K562 (cell line): ENCODE measurements around the gene ZNF30. TPM values are rescaled to one million over a fixed set of nuclear protein-coding genes. Genes with fewer than 3 reads are reported as not detected.

Source experiments
- DPF2 ChIP-seq: fragments of 450-650 bp; IDR thresholded peaks from 2 replicates; pipeline ENCODE4 v1.6.1; 2016
- ETV6 ChIP-seq, 3 experiments: fragments of 150-350 bp in 1 of 3; sonication (generic) in 1 of 3; formaldehyde crosslinking in 1 of 3; IDR thresholded peaks; 2 replicates each; pipeline versions ENCODE4 v1.6.1 to v1.8.0; 2014 to 2022; ENCODE audit warnings: borderline replicate concordance in 2 of 3, low read depth in 2 of 3, antibody characterized with exemption in 1 of 3, low read length in 1 of 3, mild to moderate bottlenecking in 1 of 3, missing genetic modification reagents in 1 of 3
- FOXM1 ChIP-seq, 2 experiments: fragments of 450-650 bp in 1 of 2; sonication (generic) in 1 of 2; formaldehyde crosslinking in 1 of 2; IDR thresholded peaks; 2 replicates each; pipeline versions ENCODE4 v1.6.1 to v1.9.0; 2017 to 2022; ENCODE audit warnings: low read depth in 2 of 2, mild to moderate bottlenecking in 2 of 2, missing genetic modification reagents in 1 of 2, moderate library complexity in 1 of 2
- GABPA ChIP-seq: fragments of 200-800 bp; sonication (Bioruptor generic); conservative IDR thresholded peaks from 2 replicates; pipeline ENCODE4 v1.6.1; 2016; ENCODE audit warnings: low read depth, missing genetic modification characterization, missing compliant biosample characterization
- HES1 ChIP-seq: fragments of 450-650 bp; IDR thresholded peaks from 2 replicates; pipeline ENCODE4 v1.6.1; 2016; ENCODE audit warnings: low read depth, mild to moderate bottlenecking, moderate library complexity
- KLF13 ChIP-seq: fragments of 450-650 bp; IDR thresholded peaks from 2 replicates; pipeline ENCODE4 v1.6.1; 2016; ENCODE audit warnings: missing genetic modification characterization, low read depth, mild to moderate bottlenecking, missing compliant biosample characterization, moderate library complexity, borderline replicate concordance
- MAFG ChIP-seq: fragments of 450-650 bp; conservative IDR thresholded peaks from 2 replicates; pipeline ENCODE4 v1.6.1; 2016; ENCODE audit warnings: missing genetic modification characterization, missing compliant biosample characterization
- MAZ ChIP-seq, 2 experiments: fragments of 450-650 bp in 1 of 2; sonication (generic) in 1 of 2; formaldehyde crosslinking; IDR thresholded peaks in 1 of 2; conservative IDR thresholded peaks in 1 of 2; 2 replicates each; pipeline versions ENCODE4 v1.4.0 to v1.5.0; 2020; ENCODE audit warnings: mild to moderate bottlenecking in 1 of 2, missing genetic modification reagents in 1 of 2
- MEF2D ChIP-seq: conservative IDR thresholded peaks from 2 replicates; pipeline ENCODE4 v1.6.1; 2016; ENCODE audit warnings: low read depth, missing genetic modification characterization, missing compliant biosample characterization
- MYNN ChIP-seq, 2 experiments: sonication (generic); formaldehyde crosslinking in 1 of 2; IDR thresholded peaks; 2 replicates each; pipeline versions ENCODE4 v1.5.0 to v1.6.1; 2016 to 2020; ENCODE audit warnings: antibody characterized with exemption in 1 of 2, missing genetic modification reagents in 1 of 2
- NCOA1 ChIP-seq: fragments of 450-650 bp; IDR thresholded peaks from 2 replicates; pipeline ENCODE4 v1.6.1; 2016; ENCODE audit warnings: low read depth
- NR1H2 ChIP-seq: sonication (generic); formaldehyde crosslinking; IDR thresholded peaks from 2 replicates; pipeline ENCODE4 v1.4.0; 2020; ENCODE audit warnings: mild to moderate bottlenecking, missing genetic modification reagents
- POLR2AphosphoS5 ChIP-seq: IDR thresholded peaks from 2 replicates; pipeline ENCODE4 v1.6.1; 2011; ENCODE audit warnings: mild to moderate bottlenecking, low read depth, low read length, moderate library complexity; ENCODE audit not compliant: control insufficient read depth, insufficient read depth
- SMAD1 ChIP-seq: fragments of 150-350 bp; IDR thresholded peaks from 2 replicates; pipeline ENCODE4 v1.6.1; 2014; ENCODE audit warnings: low read length, low read depth; ENCODE audit not compliant: partially characterized antibody
- SOX6 ChIP-seq: fragments of 450-650 bp; IDR thresholded peaks from 2 replicates; pipeline ENCODE4 v1.6.1; 2014; ENCODE audit warnings: mild to moderate bottlenecking
- SPI1 ChIP-seq: IDR thresholded peaks from 2 replicates; pipeline ENCODE4 v1.6.1; 2011; ENCODE audit warnings: low read depth, low read length, control low read depth, borderline replicate concordance
- STAT5A ChIP-seq: IDR thresholded peaks from 2 replicates; pipeline ENCODE4 v1.6.1; 2012; ENCODE audit warnings: low read length, inconsistent platforms, borderline replicate concordance
- TCF7 ChIP-seq: sonication (generic); IDR thresholded peaks from 2 replicates; pipeline ENCODE4 v1.6.1; 2016; ENCODE audit warnings: antibody characterized with exemption, borderline replicate concordance
- TRIM28 ChIP-seq: fragments of 450-650 bp; IDR thresholded peaks from 2 replicates; pipeline ENCODE4 v1.6.1; 2017
- XRCC4 ChIP-seq: IDR thresholded peaks from one replicate; pipeline ENCODE4 v1.6.1; 2011; ENCODE audit not compliant: insufficient read depth, insufficient read length; ENCODE audit errors: extremely low read depth
- ZKSCAN1 ChIP-seq: fragments of 150-350 bp; IDR thresholded peaks from 2 replicates; pipeline ENCODE4 v1.6.1; 2016; ENCODE audit warnings: low read depth, low read length
- ZNF232 ChIP-seq: sonication (generic); formaldehyde crosslinking; IDR thresholded peaks from 2 replicates; pipeline ENCODE4 v1.8.0; 2022; ENCODE audit warnings: mild to moderate bottlenecking, missing genetic modification reagents
- ZNF764 ChIP-seq: fragments of 250-450 bp; sonication (Bioruptor Pico); IDR thresholded peaks from 2 replicates; pipeline ENCODE4 v1.4.0; 2020; ENCODE audit warnings: low read depth, mild to moderate bottlenecking, moderate library complexity
- polyA plus RNA-seq, 8 experiments: library from polyadenylated mRNA; depleted of rRNA in 4 of 8; stranded (reverse) in 5 of 8; unstranded in 3 of 8; fragments of >200 nt; fragmentation: Nextera tagmentation in 2 of 8; fragmentation: Illumina TruSeq in 1 of 8; extraction: Ambion mirVana in 2 of 8; extraction: Trizol in 1 of 8; gene quantifications; 2 replicates each; pipeline versions ENCODE4 v1.2.1 to v1.2.3, GENCODE V29; 2011 to 2014; ENCODE audit warnings: inconsistent platforms in 1 of 8, missing spikeins in 1 of 8
- total RNA-seq, 7 experiments: library from RNA; depleted of rRNA in 6 of 7; stranded (reverse); fragments of >200 nt in 6 of 7; fragmentation: Illumina TruSeq in 2 of 7; extraction: Trizol in 2 of 7; gene quantifications; 2 replicates each; pipeline versions ENCODE4 v1.2.1 to v1.2.3, GENCODE V29; 2011 to 2021; ENCODE audit warnings: low replicate concordance in 1 of 7
- TF ChIP-seq, protein P1 (sequence below): fragments of 450-650 bp; IDR thresholded peaks from 2 replicates; pipeline ENCODE4 v1.7.1; 2018; ENCODE audit warnings: mild to moderate bottlenecking, low read depth; ENCODE audit not compliant: partially characterized antibody

The ZNF30 gene
- total and polyA plus RNA-seq, 9 of the 15 experiments (the other 6 are each of a cell fraction or from before 2014, with no cell fraction given), result 7.3 to 13.4 (median 10.6) TPM

- TF ChIP-seq HES1 (peak; percentile 62; the same call in 1 of the 2 replicates), TRIM28 (peak; percentile 91), SMAD1 (peak; percentile 42), ZNF232 (0 out of 2 replicates have a peak, but pooled peaks have one; percentile 59), ZKSCAN1 (no peak), NR1H2 (CRISPR knock-in tag) (no peak), MYNN (IDR thresholded peaks at IDR 0.05) (peak; percentile 61; the same call in 1 of the 2 replicates), MYNN (CRISPR knock-in tag; IDR thresholded peaks at IDR 0.05) (no peak), XRCC4 (no peak), MAFG (tag) (no peak), SOX6 (peak; percentile 95), SPI1 (0 out of 2 replicates have a peak, but pooled peaks have one; percentile 16), STAT5A (peak; percentile 52), NCOA1 (peak; percentile 63; the same call in 1 of the 2 replicates), POLR2AphosphoS5 (peak; percentile 68; the same call in 1 of the 2 replicates), KLF13 (tag) (0 out of 2 replicates have a peak, but pooled peaks have one; percentile 22), TCF7 (no peak), MAZ (CRISPR knock-in tag; conservative IDR thresholded peaks at IDR 0.05 in 1 of 2, IDR thresholded peaks at IDR 0.05 in 1 of 2) (peak in 1 of 2 experiments; percentile 45; a peak in 1 of 4 replicates), MEF2D (tag) (0 out of 2 replicates have a peak, but pooled peaks have one; percentile 9), FOXM1 (IDR thresholded peaks at IDR 0.05; ENCODE audit: low read depth) (peak; percentile 68), FOXM1 (CRISPR knock-in tag; IDR thresholded peaks at IDR 0.05; ENCODE audit: low read depth) (no peak), GABPA (peak; percentile 89), DPF2 (peak; percentile 86), ETV6 (IDR thresholded peaks at IDR 0.05; ENCODE audit: borderline replicate concordance in 1 of 2, low read depth in 2 of 2, low read length in 1 of 2) (peak; percentile 97), ETV6 (CRISPR knock-in tag; IDR thresholded peaks at IDR 0.05; ENCODE audit: borderline replicate concordance) (no peak), ZNF764 (CRISPR knock-in tag) (no peak)
- TF ChIP-seq, protein P1, sequence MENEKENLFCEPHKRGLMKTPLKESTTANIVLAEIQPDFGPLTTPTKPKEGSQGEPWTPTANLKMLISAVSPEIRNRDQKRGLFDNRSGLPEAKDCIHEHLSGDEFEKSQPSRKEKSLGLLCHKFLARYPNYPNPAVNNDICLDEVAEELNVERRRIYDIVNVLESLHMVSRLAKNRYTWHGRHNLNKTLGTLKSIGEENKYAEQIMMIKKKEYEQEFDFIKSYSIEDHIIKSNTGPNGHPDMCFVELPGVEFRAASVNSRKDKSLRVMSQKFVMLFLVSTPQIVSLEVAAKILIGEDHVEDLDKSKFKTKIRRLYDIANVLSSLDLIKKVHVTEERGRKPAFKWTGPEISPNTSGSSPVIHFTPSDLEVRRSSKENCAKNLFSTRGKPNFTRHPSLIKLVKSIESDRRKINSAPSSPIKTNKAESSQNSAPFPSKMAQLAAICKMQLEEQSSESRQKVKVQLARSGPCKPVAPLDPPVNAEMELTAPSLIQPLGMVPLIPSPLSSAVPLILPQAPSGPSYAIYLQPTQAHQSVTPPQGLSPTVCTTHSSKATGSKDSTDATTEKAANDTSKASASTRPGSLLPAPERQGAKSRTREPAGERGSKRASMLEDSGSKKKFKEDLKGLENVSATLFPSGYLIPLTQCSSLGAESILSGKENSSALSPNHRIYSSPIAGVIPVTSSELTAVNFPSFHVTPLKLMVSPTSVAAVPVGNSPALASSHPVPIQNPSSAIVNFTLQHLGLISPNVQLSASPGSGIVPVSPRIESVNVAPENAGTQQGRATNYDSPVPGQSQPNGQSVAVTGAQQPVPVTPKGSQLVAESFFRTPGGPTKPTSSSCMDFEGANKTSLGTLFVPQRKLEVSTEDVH, result no peak
Measured at GRCh38 chr19:34961775-34962686, 35.3 kb downstream of the ZNF30 start (continued).
